Neural progenitor cell (in vitro differentiated cells): ENCODE measurements around the gene KRTAP1-1. TPM values are rescaled to one million over a fixed set of nuclear protein-coding genes. Genes with fewer than 3 reads are reported as not detected.

Experiments
- DNase-seq: peaks from one replicate; pipeline ENCODE4 v3.0.0-alpha.2; 2016; ENCODE audit warnings: low spot score
- H2AFZ ChIP-seq: fragments of 200-600 bp; sonication (generic); replicated peaks from 2 replicates; pipeline ENCODE4 v1.6.1; 2016; ENCODE audit warnings: antibody characterized with exemption
- H3F3A ChIP-seq: fragments of 200-600 bp; sonication (generic); 2 replicates; pipeline ENCODE4 v1.6.1; 2016; ENCODE audit warnings: antibody characterized with exemption, low read depth
- H3K27ac ChIP-seq: fragments of 200-600 bp; sonication (generic); 2 replicates; pipeline ENCODE4 v1.5.1; 2016; ENCODE audit warnings: mild to moderate bottlenecking
- H3K27me3 ChIP-seq: fragments of 200-600 bp; sonication (generic); 2 replicates; pipeline ENCODE4 v1.6.1; 2016; ENCODE audit warnings: mild to moderate bottlenecking, moderate library complexity
- H3K36me3 ChIP-seq: fragments of 200-600 bp; sonication (generic); 2 replicates; pipeline ENCODE4 v1.5.1; 2016
- H3K4me1 ChIP-seq: fragments of 200-600 bp; sonication (generic); 2 replicates; pipeline ENCODE4 v1.6.1; 2016; ENCODE audit warnings: mixed run types
- H3K4me2 ChIP-seq: fragments of 200-600 bp; sonication (generic); 2 replicates; pipeline ENCODE4 v1.6.1; 2016
- H3K4me3 ChIP-seq: fragments of 200-600 bp; sonication (generic); 2 replicates; pipeline ENCODE4 v1.5.1; 2016
- H3K79me2 ChIP-seq: fragments of 200-600 bp; sonication (generic); 2 replicates; pipeline ENCODE4 v1.6.1; 2016; ENCODE audit warnings: low read depth
- H3K9ac ChIP-seq: fragments of 200-600 bp; sonication (generic); 2 replicates; pipeline ENCODE4 v1.6.1; 2016
- H3K9me3 ChIP-seq: fragments of 200-600 bp; sonication (generic); 2 replicates; pipeline ENCODE4 v1.5.1; 2016; ENCODE audit warnings: low read depth
- H4K20me1 ChIP-seq: fragments of 200-600 bp; sonication (generic); 2 replicates; pipeline ENCODE4 v1.6.1; 2016; ENCODE audit warnings: low read depth
- H3K27ac Mint-ChIP-seq: 3 replicates; pipeline ENCODE4 v1.8.0; 2021; ENCODE audit warnings: mixed read lengths
- H3K27me3 Mint-ChIP-seq: 2 replicates; pipeline ENCODE4 v1.8.0; 2022; ENCODE audit warnings: low read depth, mild to moderate bottlenecking, inconsistent platforms, moderate library complexity, mixed read lengths; ENCODE audit not compliant: insufficient read depth
- H3K36me3 Mint-ChIP-seq: 3 replicates; pipeline ENCODE4 v1.8.0; 2021; ENCODE audit warnings: mixed read lengths
- H3K4me1 Mint-ChIP-seq: 3 replicates; pipeline ENCODE4 v1.8.0; 2021; ENCODE audit warnings: mixed read lengths
- H3K4me3 Mint-ChIP-seq: 3 replicates; pipeline ENCODE4 v1.8.0; 2021; ENCODE audit warnings: mild to moderate bottlenecking, moderate library complexity, mixed read lengths
- H3K9me3 Mint-ChIP-seq: 3 replicates; pipeline ENCODE4 v1.8.0; 2020; ENCODE audit warnings: mixed read lengths
- CTCF ChIP-seq: fragments of 200-600 bp; sonication (generic); IDR thresholded peaks from 2 replicates; pipeline ENCODE4 v1.5.1; 2017; ENCODE audit warnings: antibody characterized with exemption, mild to moderate bottlenecking
- EZH2 ChIP-seq: fragments of 200-600 bp; sonication (generic); IDR thresholded peaks from 2 replicates; pipeline ENCODE4 v1.6.1; 2017; ENCODE audit warnings: antibody characterized with exemption, mild to moderate bottlenecking, moderate library complexity
- EZH2phosphoT487 ChIP-seq: fragments of 200-600 bp; sonication (generic); IDR thresholded peaks from 2 replicates; pipeline ENCODE4 v1.6.1; 2017; ENCODE audit warnings: antibody characterized with exemption
- total RNA-seq: library from RNA; depleted of rRNA; stranded (reverse); fragments of >200 nt; gene quantifications from 2 replicates; pipeline ENCODE4 v1.2.3, GENCODE V29; 2015; ENCODE audit warnings: low replicate concordance

The KRTAP1-1 gene
- total RNA-seq, 1 donor from 2014 or later, result not detected

GRCh38 chr17:41019415-41019814 is 21.8 kb downstream of the KRTAP1-1 start:
- H3K4me1 ChIP-seq, result no peaks in the 10 kb centered on the region
- Mint-ChIP-seq H3K9me3 (no peaks in the 10 kb centered on the region), H3K27ac (no peak overlapping the region), H3K4me1 (no peaks in the 10 kb centered on the region), H3K36me3 (no peaks in the 10 kb centered on the region), H3K4me3 (no peak overlapping the region), H3K27me3 (no peaks in the 10 kb centered on the region)
- H3F3A ChIP-seq, result no peaks in the 10 kb centered on the region
- no peak overlapping the region for H2AFZ ChIP-seq
- H3K27me3 ChIP-seq, result no peaks in the 10 kb centered on the region
- no peak overlapping the region for H3K27ac ChIP-seq
- H4K20me1 ChIP-seq, result no peaks in the 10 kb centered on the region
- DNase-seq, result no peak
- no peak for TF ChIP-seq EZH2phosphoT487
- no peak for TF ChIP-seq CTCF
- H3K79me2 ChIP-seq, result no peaks in the 10 kb centered on the region
- H3K4me2 ChIP-seq, result no peak overlapping the region
- no peak overlapping the region for H3K9ac ChIP-seq
- no peaks in the 10 kb centered on the region for H3K36me3 ChIP-seq
- no peaks in the 10 kb centered on the region for H3K9me3 ChIP-seq
- no peak overlapping the region for H3K4me3 ChIP-seq

GRCh38 chr17:41018541-41018940 is 22.7 kb downstream of the KRTAP1-1 start:
- no peak for DNase-seq
- H3K27ac Mint-ChIP-seq, result no peak overlapping the region
- no peaks in the 10 kb centered on the region for H3K79me2 ChIP-seq

GRCh38 chr17:41016578-41017215 is 24.6 kb downstream of the KRTAP1-1 start:
- Histone ChIP-seq H4K20me1 (no peaks in the 10 kb centered on the region), H3K36me3 (no peaks in the 10 kb centered on the region), H2AFZ (peak overlapping the region; percentile 1), H3K4me3 (no peak overlapping the region), H3K27me3 (no peaks in the 10 kb centered on the region), H3F3A (no peaks in the 10 kb centered on the region), H3K9ac (no peak overlapping the region), H3K9me3 (no peaks in the 10 kb centered on the region), H3K4me1 (no peaks in the 10 kb centered on the region), H3K27ac (no peak overlapping the region), H3K79me2 (no peaks in the 10 kb centered on the region), H3K4me2 (no peak overlapping the region)
- H3K36me3 Mint-ChIP-seq, result no peaks in the 10 kb centered on the region
- no peak for DNase-seq
- H3K9me3 Mint-ChIP-seq, result no peaks in the 10 kb centered on the region
- H3K27ac Mint-ChIP-seq, result no peak overlapping the region
- no peaks in the 10 kb centered on the region for H3K4me1 Mint-ChIP-seq
- H3K4me3 Mint-ChIP-seq, result no peak overlapping the region
- H3K27me3 Mint-ChIP-seq, result no peaks in the 10 kb centered on the region
- TF ChIP-seq CTCF (no peak), EZH2phosphoT487 (no peak), EZH2 (no peak)

More at GRCh38 chr17:41018541-41018940, 22.7 kb downstream of the KRTAP1-1 start:
- H3F3A ChIP-seq, result no peaks in the 10 kb centered on the region
- no peaks in the 10 kb centered on the region for H3K4me1 ChIP-seq
- no peak overlapping the region for H3K4me3 ChIP-seq
- no peak overlapping the region for H3K27ac ChIP-seq
- no peaks in the 10 kb centered on the region for H3K36me3 ChIP-seq
- H3K4me2 ChIP-seq, result no peak overlapping the region
- peak overlapping the region; percentile 73 for H2AFZ ChIP-seq
- Mint-ChIP-seq H3K4me3 (no peak overlapping the region), H3K9me3 (no peaks in the 10 kb centered on the region), H3K36me3 (no peaks in the 10 kb centered on the region), H3K4me1 (no peaks in the 10 kb centered on the region), H3K27me3 (no peaks in the 10 kb centered on the region)
- no peaks in the 10 kb centered on the region for H3K27me3 ChIP-seq
- no peaks in the 10 kb centered on the region for H3K9me3 ChIP-seq
- TF ChIP-seq CTCF (no peak), EZH2phosphoT487 (no peak), EZH2 (no peak)
- no peak overlapping the region for H3K9ac ChIP-seq
- no peaks in the 10 kb centered on the region for H4K20me1 ChIP-seq
